ENCODE measurements around the gene ATP6AP1. TPM values are rescaled to one million over a fixed set of nuclear protein-coding genes. Genes with fewer than 3 reads are reported as not detected.

Gene ATP6AP1
- total and polyA plus RNA-seq, 9 of the 15 experiments (the other 6 are each of a cell fraction or from before 2014, with no cell fraction given) = 8.3 to 90.5 (median 52.9) TPM

DNA sequence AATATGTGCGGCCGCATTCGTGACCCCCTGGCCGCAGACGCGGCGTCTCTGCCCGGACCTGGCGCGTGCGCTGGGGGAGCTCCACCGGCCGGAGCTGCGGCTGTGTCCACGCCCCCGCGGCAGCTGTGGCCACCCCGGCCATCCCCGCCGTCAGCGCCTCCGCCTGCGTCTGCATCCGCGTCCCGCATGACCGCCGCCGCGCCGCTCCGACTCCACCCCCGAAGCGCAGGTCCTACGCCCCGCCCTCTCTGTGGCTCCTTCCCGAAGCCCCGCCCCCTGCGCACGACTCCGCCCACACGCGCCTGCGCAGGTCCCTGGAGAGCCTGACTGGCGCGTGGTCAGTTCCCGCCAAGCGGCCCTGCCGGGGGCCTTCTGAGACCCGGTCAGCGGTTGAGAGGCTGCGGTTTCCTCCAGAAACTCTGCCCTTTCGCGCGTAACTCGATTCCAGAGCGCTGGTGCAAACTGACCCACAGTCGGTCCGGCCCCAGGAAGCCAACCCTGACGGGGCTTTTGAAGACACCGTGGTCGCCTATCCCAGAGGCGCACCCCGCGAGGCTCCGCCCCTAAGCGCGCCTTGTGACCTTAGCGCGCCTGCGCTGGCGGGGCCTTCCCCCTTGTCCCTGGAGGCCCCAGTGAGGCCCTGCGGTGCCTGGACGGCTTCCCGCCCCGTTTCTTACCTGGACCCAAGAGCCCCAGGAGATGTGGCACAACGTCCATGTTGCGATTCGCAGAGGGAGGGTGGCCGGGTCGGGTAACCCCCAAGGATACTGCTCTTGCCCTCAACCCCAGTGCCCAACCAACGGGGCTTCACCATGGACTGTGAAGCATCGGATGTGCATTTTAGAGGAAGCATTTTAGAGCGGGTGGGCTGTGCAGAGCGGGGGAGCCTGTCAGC, 50.5 kb downstream of the ATP6AP1 start, which contains the start of gene LAGE3 (continued):
- TF ChIP-seq, protein P1, sequence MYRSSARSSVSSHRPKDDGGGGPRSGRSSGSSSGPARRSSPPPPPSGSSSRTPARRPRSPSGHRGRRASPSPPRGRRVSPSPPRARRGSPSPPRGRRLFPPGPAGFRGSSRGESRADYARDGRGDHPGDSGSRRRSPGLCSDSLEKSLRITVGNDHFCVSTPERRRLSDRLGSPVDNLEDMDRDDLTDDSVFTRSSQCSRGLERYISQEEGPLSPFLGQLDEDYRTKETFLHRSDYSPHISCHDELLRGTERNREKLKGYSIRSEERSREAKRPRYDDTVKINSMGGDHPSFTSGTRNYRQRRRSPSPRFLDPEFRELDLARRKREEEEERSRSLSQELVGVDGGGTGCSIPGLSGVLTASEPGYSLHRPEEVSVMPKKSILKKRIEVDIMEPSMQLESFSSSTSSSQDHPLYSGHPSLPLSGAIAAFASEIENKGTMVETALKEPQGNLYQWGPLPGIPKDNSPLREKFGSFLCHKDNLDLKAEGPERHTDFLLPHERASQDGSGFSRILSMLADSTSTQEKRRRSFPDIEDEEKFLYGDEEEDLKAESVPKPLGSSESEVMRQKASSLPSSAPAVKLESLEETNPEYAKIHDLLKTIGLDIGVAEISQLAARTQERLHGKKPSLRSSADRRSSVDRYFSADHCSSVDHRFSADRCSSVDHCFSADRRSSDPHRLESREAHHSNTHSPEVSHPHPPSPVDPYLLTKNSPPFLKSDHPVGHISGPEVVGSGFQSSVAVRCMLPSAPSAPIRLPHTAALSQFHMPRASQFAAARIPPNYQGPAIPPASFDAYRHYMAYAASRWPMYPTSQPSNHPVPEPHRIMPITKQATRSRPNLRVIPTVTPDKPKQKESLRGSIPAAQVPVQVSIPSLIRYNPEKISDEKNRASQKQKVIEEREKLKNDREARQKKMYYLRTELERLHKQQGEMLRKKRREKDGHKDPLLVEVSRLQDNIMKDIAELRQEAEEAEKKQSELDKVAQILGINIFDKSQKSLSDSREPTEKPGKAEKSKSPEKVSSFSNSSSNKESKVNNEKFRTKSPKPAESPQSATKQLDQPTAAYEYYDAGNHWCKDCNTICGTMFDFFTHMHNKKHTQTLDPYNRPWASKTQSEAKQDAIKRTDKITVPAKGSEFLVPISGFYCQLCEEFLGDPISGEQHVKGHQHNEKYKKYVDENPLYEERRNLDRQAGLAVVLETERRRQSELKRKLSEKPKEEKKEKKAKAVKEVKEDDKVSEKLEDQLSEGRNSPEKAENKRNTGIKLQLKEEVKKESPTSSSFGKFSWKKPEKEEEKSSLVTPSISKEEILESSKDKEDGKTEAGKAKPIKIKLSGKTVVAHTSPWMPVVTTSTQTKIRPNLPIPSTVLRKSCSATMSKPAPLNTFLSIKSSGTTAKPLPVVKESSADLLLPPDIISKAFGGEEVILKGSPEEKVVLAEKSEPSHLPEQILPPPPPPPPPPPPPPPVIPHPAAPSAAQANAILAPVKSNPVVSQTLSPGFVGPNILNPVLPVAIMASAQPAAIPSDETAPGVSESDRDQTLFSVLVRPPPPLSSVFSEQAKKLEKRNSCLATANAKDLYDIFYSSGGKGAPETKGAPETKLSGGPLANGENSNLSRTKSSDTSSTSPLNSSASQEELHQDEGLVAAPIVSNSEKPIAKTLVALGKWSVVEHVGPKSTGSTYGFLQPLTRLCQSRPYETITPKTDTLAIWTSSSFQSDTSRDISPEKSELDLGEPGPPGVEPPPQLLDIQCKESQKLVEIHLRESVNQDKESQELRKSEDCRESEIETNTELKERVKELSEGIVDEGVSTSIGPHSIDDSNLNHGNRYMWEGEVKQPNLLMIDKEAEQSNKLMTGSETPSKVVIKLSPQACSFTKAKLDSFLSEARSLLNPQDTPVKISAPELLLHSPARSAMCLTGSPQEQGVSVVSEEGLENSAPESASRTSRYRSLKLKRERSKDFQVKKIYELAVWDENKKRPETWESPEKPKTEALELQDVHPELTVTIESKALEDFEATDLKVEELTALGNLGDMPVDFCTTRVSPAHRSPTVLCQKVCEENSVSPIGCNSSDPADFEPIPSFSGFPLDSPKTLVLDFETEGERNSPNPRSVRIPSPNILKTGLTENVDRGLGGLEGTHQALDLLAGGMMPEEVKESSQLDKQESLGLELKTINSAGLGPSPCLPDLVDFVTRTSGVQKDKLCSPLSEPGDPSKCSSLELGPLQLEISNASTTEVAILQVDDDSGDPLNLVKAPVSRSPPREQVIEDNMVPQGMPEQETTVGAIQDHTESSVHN (IDR thresholded peaks at IDR 0.05; ENCODE audit: borderline replicate concordance in 1 of 2, low read depth in 1 of 2) = no peak
- TF ChIP-seq ZNF165 (CRISPR knock-in tag; IDR thresholded peaks at IDR 0.05; ENCODE audit: borderline replicate concordance) = no peak
- TF ChIP-seq, protein P2, sequence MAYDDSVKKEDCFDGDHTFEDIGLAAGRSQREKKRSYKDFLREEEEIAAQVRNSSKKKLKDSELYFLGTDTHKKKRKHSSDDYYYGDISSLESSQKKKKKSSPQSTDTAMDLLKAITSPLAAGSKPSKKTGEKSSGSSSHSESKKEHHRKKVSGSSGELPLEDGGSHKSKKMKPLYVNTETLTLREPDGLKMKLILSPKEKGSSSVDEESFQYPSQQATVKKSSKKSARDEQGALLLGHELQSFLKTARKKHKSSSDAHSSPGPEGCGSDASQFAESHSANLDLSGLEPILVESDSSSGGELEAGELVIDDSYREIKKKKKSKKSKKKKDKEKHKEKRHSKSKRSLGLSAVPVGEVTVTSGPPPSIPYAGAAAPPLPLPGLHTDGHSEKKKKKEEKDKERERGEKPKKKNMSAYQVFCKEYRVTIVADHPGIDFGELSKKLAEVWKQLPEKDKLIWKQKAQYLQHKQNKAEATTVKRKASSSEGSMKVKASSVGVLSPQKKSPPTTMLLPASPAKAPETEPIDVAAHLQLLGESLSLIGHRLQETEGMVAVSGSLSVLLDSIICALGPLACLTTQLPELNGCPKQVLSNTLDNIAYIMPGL (CRISPR knock-in tag; IDR thresholded peaks at IDR 0.05) = 0 out of 2 replicates have a peak, but pooled peaks have one; percentile 22
- TF ChIP-seq NFIX (CRISPR knock-in tag; IDR thresholded peaks at IDR 0.05; ENCODE audit: low read depth) = no peak
- TF ChIP-seq SMAD2 (IDR thresholded peaks at IDR 0.05; ENCODE audit: low read depth, low read length) = no peak
- 0 out of 2 replicates have a peak, but pooled peaks have one; percentile 17 for TF ChIP-seq MXI1 (IDR thresholded peaks at IDR 0.05; ENCODE audit: low read depth, low read length)
- TF ChIP-seq DMBX1 (CRISPR knock-in tag; IDR thresholded peaks at IDR 0.05; ENCODE audit: borderline replicate concordance) = no peak
- TF ChIP-seq, protein P3, sequence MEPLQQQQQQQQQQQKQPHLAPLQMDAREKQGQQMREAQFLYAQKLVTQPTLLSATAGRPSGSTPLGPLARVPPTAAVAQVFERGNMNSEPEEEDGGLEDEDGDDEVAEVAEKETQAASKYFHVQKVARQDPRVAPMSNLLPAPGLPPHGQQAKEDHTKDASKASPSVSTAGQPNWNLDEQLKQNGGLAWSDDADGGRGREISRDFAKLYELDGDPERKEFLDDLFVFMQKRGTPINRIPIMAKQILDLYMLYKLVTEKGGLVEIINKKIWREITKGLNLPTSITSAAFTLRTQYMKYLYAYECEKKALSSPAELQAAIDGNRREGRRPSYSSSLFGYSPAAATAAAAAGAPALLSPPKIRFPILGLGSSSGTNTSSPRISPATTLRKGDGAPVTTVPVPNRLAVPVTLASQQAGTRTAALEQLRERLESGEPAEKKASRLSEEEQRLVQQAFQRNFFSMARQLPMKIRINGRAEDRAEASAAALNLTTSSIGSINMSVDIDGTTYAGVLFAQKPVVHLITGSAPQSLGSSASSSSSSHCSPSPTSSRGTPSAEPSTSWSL (CRISPR knock-in tag; IDR thresholded peaks at IDR 0.05; ENCODE audit: borderline replicate concordance) = no peak
- TF ChIP-seq, protein P4, sequence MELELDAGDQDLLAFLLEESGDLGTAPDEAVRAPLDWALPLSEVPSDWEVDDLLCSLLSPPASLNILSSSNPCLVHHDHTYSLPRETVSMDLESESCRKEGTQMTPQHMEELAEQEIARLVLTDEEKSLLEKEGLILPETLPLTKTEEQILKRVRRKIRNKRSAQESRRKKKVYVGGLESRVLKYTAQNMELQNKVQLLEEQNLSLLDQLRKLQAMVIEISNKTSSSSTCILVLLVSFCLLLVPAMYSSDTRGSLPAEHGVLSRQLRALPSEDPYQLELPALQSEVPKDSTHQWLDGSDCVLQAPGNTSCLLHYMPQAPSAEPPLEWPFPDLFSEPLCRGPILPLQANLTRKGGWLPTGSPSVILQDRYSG (tag; conservative IDR thresholded peaks at IDR 0.05; ENCODE audit: low read depth) = no peak
- no peak for TF ChIP-seq HMG20B (CRISPR knock-in tag; IDR thresholded peaks at IDR 0.05)
- peak; percentile 87 for TF ChIP-seq RNF2 (IDR thresholded peaks at IDR 0.05)
- TF ChIP-seq CAMTA2 (CRISPR knock-in tag; conservative IDR thresholded peaks at IDR 0.05) = 0 out of 2 replicates have a peak, but pooled peaks have one; percentile 8
- TF ChIP-seq CBFB (CRISPR knock-in tag; IDR thresholded peaks at IDR 0.05) = peak; percentile 87; the same call in 1 of the 2 replicates
- TF ChIP-seq RFX5 (IDR thresholded peaks at IDR 0.05; ENCODE audit: low read depth, low read length) = no peak

Data from K562 (cell line).